ENCODE data around the gene LRRC25.

LRRC25 gene

DNA sequence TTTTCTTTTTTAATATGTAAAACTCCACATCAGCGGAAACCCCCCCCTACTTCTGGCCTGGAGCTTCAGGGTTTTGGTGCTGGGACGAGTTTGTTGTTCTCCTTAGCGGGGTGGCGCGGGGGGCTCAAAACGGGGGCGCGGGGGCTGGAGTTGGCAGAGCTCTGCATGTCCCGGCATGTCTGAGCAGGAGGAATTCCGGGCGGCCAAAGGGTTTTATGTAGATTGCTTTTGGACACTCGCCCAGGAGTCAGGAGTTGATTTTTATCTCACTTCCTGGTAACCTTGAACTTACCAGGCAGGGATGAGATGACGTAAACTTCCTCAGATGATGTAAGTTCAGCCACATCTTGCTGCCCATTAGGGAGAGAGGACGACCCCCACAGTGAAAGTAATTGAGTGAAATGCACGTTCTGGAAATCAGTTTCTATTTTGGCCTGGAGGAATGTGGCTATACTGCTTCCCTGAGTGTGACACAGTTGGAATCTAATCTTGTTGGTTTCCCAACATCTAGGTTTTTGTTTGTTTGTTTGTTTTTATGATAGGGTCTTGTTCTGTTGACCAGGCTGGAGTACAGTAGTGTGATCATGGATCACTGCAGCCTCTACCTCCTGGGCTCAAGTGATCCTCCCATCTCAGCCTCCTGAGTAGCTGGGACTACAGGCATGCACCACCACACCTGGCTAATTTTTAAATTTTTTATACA, 32.4 kb downstream of the LRRC25 start (continued):
- TF ChIP-seq, protein P1, sequence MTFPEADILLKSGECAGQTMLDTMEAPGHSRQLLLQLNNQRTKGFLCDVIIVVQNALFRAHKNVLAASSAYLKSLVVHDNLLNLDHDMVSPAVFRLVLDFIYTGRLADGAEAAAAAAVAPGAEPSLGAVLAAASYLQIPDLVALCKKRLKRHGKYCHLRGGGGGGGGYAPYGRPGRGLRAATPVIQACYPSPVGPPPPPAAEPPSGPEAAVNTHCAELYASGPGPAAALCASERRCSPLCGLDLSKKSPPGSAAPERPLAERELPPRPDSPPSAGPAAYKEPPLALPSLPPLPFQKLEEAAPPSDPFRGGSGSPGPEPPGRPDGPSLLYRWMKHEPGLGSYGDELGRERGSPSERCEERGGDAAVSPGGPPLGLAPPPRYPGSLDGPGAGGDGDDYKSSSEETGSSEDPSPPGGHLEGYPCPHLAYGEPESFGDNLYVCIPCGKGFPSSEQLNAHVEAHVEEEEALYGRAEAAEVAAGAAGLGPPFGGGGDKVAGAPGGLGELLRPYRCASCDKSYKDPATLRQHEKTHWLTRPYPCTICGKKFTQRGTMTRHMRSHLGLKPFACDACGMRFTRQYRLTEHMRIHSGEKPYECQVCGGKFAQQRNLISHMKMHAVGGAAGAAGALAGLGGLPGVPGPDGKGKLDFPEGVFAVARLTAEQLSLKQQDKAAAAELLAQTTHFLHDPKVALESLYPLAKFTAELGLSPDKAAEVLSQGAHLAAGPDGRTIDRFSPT (tag by site-specific recombination; IDR thresholded peaks at IDR 0.05), result peak; percentile 98
- TF ChIP-seq ZEB2 (tag by site-specific recombination; IDR thresholded peaks at IDR 0.05), result peak; percentile 100
- no peak for TF ChIP-seq RBAK (tag by site-specific recombination; IDR thresholded peaks at IDR 0.05)
- TF ChIP-seq GLIS1 (tag by site-specific recombination; IDR thresholded peaks at IDR 0.05), result peak; percentile 98
- TF ChIP-seq, protein P2, sequence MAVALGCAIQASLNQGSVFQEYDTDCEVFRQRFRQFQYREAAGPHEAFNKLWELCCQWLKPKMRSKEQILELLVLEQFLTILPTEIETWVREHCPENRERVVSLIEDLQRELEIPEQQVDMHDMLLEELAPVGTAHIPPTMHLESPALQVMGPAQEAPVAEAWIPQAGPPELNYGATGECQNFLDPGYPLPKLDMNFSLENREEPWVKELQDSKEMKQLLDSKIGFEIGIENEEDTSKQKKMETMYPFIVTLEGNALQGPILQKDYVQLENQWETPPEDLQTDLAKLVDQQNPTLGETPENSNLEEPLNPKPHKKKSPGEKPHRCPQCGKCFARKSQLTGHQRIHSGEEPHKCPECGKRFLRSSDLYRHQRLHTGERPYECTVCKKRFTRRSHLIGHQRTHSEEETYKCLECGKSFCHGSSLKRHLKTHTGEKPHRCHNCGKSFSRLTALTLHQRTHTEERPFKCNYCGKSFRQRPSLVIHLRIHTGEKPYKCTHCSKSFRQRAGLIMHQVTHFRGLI (tag by site-specific recombination; IDR thresholded peaks at IDR 0.05), result no peak
- peak; percentile 49; the same call in 1 of the 2 replicates for TF ChIP-seq ZNF302 (tag by site-specific recombination; IDR thresholded peaks at IDR 0.05; ENCODE audit: low read depth)
- TF ChIP-seq ZNF37A (tag by site-specific recombination; IDR thresholded peaks at IDR 0.05), result no peak
- TF ChIP-seq, protein P3, sequence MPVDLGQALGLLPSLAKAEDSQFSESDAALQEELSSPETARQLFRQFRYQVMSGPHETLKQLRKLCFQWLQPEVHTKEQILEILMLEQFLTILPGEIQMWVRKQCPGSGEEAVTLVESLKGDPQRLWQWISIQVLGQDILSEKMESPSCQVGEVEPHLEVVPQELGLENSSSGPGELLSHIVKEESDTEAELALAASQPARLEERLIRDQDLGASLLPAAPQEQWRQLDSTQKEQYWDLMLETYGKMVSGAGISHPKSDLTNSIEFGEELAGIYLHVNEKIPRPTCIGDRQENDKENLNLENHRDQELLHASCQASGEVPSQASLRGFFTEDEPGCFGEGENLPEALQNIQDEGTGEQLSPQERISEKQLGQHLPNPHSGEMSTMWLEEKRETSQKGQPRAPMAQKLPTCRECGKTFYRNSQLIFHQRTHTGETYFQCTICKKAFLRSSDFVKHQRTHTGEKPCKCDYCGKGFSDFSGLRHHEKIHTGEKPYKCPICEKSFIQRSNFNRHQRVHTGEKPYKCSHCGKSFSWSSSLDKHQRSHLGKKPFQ (tag by site-specific recombination; IDR thresholded peaks at IDR 0.05), result peak; percentile 86
- TF ChIP-seq HOXA7 (CRISPR knock-in tag; IDR thresholded peaks at IDR 0.05; ENCODE audit: borderline replicate concordance), result no peak
- TF ChIP-seq ZNF747 (tag by site-specific recombination; IDR thresholded peaks at IDR 0.05), result no peak
- TF ChIP-seq, protein P4, sequence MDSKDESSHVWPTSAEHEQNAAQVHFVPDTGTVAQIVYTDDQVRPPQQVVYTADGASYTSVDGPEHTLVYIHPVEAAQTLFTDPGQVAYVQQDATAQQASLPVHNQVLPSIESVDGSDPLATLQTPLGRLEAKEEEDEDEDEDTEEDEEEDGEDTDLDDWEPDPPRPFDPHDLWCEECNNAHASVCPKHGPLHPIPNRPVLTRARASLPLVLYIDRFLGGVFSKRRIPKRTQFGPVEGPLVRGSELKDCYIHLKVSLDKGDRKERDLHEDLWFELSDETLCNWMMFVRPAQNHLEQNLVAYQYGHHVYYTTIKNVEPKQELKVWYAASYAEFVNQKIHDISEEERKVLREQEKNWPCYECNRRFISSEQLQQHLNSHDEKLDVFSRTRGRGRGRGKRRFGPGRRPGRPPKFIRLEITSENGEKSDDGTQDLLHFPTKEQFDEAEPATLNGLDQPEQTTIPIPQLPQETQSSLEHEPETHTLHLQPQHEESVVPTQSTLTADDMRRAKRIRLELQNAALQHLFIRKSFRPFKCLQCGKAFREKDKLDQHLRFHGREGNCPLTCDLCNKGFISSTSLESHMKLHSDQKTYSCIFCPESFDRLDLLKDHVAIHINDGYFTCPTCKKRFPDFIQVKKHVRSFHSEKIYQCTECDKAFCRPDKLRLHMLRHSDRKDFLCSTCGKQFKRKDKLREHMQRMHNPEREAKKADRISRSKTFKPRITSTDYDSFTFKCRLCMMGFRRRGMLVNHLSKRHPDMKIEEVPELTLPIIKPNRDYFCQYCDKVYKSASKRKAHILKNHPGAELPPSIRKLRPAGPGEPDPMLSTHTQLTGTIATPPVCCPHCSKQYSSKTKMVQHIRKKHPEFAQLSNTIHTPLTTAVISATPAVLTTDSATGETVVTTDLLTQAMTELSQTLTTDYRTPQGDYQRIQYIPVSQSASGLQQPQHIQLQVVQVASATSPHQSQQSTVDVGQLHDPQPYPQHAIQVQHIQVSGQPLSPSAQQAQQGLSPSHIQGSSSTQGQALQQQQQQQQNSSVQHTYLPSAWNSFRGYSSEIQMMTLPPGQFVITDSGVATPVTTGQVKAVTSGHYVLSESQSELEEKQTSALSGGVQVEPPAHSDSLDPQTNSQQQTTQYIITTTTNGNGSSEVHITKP (tag by site-specific recombination; IDR thresholded peaks at IDR 0.05), result peak; percentile 76
- TF ChIP-seq ZNF416 (tag by site-specific recombination; IDR thresholded peaks at IDR 0.05), result no peak
- no peak for TF ChIP-seq ZNF791 (tag by site-specific recombination; IDR thresholded peaks at IDR 0.05)
- TF ChIP-seq KLF7 (tag by site-specific recombination; IDR thresholded peaks at IDR 0.05; ENCODE audit: borderline replicate concordance), result no peak; the same call in 1 of the 2 replicates
- peak; percentile 97 for TF ChIP-seq ZNF677 (tag by site-specific recombination; IDR thresholded peaks at IDR 0.05)
- TF ChIP-seq ZNF146 (tag by site-specific recombination; IDR thresholded peaks at IDR 0.05), result no peak; the same call in 1 of the 2 replicates
- no peak for TF ChIP-seq SCRT1 (tag by site-specific recombination; IDR thresholded peaks at IDR 0.05; ENCODE audit: borderline replicate concordance)
- peak; percentile 90 for TF ChIP-seq ZBTB8A (tag by site-specific recombination; IDR thresholded peaks at IDR 0.05)
- TF ChIP-seq, protein P5, sequence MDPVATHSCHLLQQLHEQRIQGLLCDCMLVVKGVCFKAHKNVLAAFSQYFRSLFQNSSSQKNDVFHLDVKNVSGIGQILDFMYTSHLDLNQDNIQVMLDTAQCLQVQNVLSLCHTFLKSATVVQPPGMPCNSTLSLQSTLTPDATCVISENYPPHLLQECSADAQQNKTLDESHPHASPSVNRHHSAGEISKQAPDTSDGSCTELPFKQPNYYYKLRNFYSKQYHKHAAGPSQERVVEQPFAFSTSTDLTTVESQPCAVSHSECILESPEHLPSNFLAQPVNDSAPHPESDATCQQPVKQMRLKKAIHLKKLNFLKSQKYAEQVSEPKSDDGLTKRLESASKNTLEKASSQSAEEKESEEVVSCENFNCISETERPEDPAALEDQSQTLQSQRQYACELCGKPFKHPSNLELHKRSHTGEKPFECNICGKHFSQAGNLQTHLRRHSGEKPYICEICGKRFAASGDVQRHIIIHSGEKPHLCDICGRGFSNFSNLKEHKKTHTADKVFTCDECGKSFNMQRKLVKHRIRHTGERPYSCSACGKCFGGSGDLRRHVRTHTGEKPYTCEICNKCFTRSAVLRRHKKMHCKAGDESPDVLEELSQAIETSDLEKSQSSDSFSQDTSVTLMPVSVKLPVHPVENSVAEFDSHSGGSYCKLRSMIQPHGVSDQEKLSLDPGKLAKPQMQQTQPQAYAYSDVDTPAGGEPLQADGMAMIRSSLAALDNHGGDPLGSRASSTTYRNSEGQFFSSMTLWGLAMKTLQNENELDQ (tag by site-specific recombination; IDR thresholded peaks at IDR 0.05; ENCODE audit: low read depth), result no peak
- peak; percentile 100 for TF ChIP-seq ZNF660 (tag by site-specific recombination; IDR thresholded peaks at IDR 0.05)
- peak; percentile 68; the same call in 1 of the 2 replicates for TF ChIP-seq GLIS2 (tag by site-specific recombination; IDR thresholded peaks at IDR 0.05)
- peak; percentile 60; the same call in 1 of the 2 replicates for TF ChIP-seq ZNF518A (tag by site-specific recombination; conservative IDR thresholded peaks at IDR 0.05; ENCODE audit: low read depth)

Data from HEK293 (cell line).